HK-2 (cell line): ENCODE measurements around the gene KRT6B.
"Not testable (repeated sequence)": the region's sequence is repeated elsewhere in the genome, so short reads cannot be mapped to it uniquely, and the experiment has no call there.

ENCODE experiments used
- DNase-seq: peaks from one replicate; pipeline ENCODE4 v3.0.0-alpha.2; 2018; ENCODE audit not compliant: unreplicated experiment

The KRT6B gene

GRCh38 chr12:52413202-52413601 is 38.7 kb downstream of the KRT6B start:
- no peak for DNase-seq

- DNase-seq, result no peak
Observed at GRCh38 chr12:52411815-52412214, 40.1 kb downstream of the KRT6B start.

GRCh38 chr12:52410589-52411248 is 41.2 kb downstream of the KRT6B start:
- DNase-seq, result not testable (repeated sequence)

- DNase-seq, result no peak
Observed at GRCh38 chr12:52407918-52408317, 44.0 kb downstream of the KRT6B start.

- DNase-seq, result no peak
Observed at GRCh38 chr12:52405922-52406385, 46.0 kb downstream of the KRT6B start, which contains the start of gene KRT82. Gene KRT82 (minus strand): TSS chr12:52406335. CDS start chr12:52406277, 58 bp downstream.

GRCh38 chr12:52404951-52405350 is 47.0 kb downstream of the KRT6B start:
- DNase-seq, result no peak

GRCh38 chr12:52403561-52403960 is 48.4 kb downstream of the KRT6B start:
- DNase-seq, result no peak

- DNase-seq, result no peak
Observed at GRCh38 chr12:52402873-52403540, 48.9 kb downstream of the KRT6B start.

GRCh38 chr12:52402377-52402776 is 49.6 kb downstream of the KRT6B start:
- DNase-seq, result no peak

- DNase-seq, result no peak
Observed at GRCh38 chr12:52401926-52402325, 50.0 kb downstream of the KRT6B start.

- no peak for DNase-seq
Observed at GRCh38 chr12:52401526-52401925, 50.4 kb downstream of the KRT6B start.

GRCh38 chr12:52400906-52401305 is 51.0 kb downstream of the KRT6B start:
- DNase-seq, result no peak

GRCh38 chr12:52399756-52400155 is 52.2 kb downstream of the KRT6B start:
- DNase-seq, result no peak

GRCh38 chr12:52398176-52398575 is 53.8 kb downstream of the KRT6B start:
- no peak for DNase-seq

- DNase-seq, result no peak
Observed at GRCh38 chr12:52396656-52397055, 55.3 kb downstream of the KRT6B start.
